ENCODE results near the gene PHLDA2. TPM values are rescaled to one million over a fixed set of nuclear protein-coding genes. Genes with fewer than 3 reads are reported as not detected.

The PHLDA2 gene
- total RNA-seq, 1 donor from 2014 or later, result 96.1 TPM

DNA sequence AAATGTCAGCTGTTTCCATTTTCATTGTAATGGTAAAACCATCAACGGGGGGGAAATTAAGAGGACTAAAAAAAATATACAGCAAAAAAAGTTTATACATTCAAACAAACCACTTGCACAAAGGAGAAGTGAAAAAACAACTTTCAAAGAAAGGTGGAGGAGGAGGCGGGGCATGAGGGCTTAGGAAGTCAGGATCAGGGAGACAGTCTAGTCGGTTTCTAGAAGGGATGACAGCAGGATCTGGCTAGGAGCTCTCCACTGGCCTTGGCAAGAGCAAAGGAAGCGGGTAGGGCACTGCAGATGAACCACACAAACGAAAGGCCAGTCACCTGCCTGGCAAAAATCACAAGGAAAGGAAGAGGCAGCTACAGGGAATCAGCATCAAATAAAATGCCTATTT, 31.9 kb upstream of the PHLDA2 start:
- H3K36me3 Mint-ChIP-seq (ENCODE audit: unreplicated experiment), result peaks cover 77% of the 10 kb centered on the region
- H3K27ac Mint-ChIP-seq (ENCODE audit: unreplicated experiment), result peak overlapping the region; percentile 18
- DNase-seq (ENCODE audit: extremely low spot score, unreplicated experiment), result no peak
- H3K9me3 Mint-ChIP-seq (ENCODE audit: unreplicated experiment), result no peaks in the 10 kb centered on the region
- no peaks in the 10 kb centered on the region for H3K27me3 Mint-ChIP-seq (ENCODE audit: unreplicated experiment)
- peaks cover 13% of the 10 kb centered on the region for H3K4me1 Mint-ChIP-seq (ENCODE audit: unreplicated experiment)
- no peak overlapping the region for H3K4me3 Mint-ChIP-seq (ENCODE audit: unreplicated experiment)
- TF ChIP-seq, protein P1, sequence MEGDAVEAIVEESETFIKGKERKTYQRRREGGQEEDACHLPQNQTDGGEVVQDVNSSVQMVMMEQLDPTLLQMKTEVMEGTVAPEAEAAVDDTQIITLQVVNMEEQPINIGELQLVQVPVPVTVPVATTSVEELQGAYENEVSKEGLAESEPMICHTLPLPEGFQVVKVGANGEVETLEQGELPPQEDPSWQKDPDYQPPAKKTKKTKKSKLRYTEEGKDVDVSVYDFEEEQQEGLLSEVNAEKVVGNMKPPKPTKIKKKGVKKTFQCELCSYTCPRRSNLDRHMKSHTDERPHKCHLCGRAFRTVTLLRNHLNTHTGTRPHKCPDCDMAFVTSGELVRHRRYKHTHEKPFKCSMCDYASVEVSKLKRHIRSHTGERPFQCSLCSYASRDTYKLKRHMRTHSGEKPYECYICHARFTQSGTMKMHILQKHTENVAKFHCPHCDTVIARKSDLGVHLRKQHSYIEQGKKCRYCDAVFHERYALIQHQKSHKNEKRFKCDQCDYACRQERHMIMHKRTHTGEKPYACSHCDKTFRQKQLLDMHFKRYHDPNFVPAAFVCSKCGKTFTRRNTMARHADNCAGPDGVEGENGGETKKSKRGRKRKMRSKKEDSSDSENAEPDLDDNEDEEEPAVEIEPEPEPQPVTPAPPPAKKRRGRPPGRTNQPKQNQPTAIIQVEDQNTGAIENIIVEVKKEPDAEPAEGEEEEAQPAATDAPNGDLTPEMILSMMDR (IDR thresholded peaks at IDR 0.05), result no peak

DNA sequence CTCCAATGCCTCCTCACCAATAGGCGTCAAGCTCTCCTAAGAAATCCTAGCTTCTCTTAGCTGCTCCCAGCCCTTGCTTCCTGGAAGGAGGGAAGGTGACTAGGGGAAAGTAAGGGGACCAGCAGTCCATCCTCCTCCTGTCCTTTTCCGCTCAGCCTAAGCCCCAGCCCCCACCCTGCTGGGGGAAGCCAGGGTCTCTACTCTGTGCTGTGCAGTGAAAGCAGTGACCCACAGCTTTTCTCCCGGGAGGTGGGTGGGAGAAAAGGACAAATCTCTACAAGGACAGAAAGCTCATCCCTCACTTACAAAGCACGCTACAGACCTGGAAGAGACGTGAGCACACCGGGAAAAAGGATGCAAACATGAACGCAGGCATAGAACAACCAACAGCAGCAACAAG, 30.9 kb upstream of the PHLDA2 start:
- Mint-ChIP-seq H3K4me1 (ENCODE audit: unreplicated experiment) (peaks cover 20% of the 10 kb centered on the region), H3K27me3 (ENCODE audit: unreplicated experiment) (no peaks in the 10 kb centered on the region), H3K9me3 (ENCODE audit: unreplicated experiment) (no peaks in the 10 kb centered on the region), H3K36me3 (ENCODE audit: unreplicated experiment) (peaks cover 78% of the 10 kb centered on the region), H3K4me3 (ENCODE audit: unreplicated experiment) (no peak overlapping the region), H3K27ac (ENCODE audit: unreplicated experiment) (peak overlapping the region; percentile 27)
- no peak for DNase-seq (ENCODE audit: extremely low spot score, unreplicated experiment)
- TF ChIP-seq, protein P1 (IDR thresholded peaks at IDR 0.05), result no peak

DNA sequence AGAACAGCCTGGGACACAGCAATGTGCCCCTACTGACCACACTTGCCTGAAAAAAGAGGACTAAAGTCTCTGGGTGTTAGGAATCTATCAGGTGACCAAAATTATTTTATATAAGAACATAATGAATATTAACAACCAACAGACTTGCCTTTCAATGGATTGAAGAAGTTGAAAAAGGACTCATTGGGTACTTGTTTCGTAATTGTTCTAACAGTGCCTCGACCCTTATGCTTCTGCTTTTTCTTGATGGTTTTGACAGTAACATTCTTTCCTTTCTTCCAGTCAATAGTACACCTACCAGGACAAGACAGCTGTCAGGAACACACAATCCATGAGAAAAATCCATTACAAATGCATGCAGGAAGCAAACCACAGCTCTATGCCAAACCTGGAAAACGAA, 29.0 kb upstream of the PHLDA2 start:
- TF ChIP-seq, protein P1 (IDR thresholded peaks at IDR 0.05), result no peak
- Mint-ChIP-seq H3K27me3 (ENCODE audit: unreplicated experiment) (no peaks in the 10 kb centered on the region), H3K27ac (ENCODE audit: unreplicated experiment) (no peak overlapping the region), H3K4me1 (ENCODE audit: unreplicated experiment) (peaks cover 32% of the 10 kb centered on the region), H3K36me3 (ENCODE audit: unreplicated experiment) (peaks cover 69% of the 10 kb centered on the region), H3K9me3 (ENCODE audit: unreplicated experiment) (no peaks in the 10 kb centered on the region), H3K4me3 (ENCODE audit: unreplicated experiment) (no peak overlapping the region)
- DNase-seq (ENCODE audit: extremely low spot score, unreplicated experiment), result no peak

DNA sequence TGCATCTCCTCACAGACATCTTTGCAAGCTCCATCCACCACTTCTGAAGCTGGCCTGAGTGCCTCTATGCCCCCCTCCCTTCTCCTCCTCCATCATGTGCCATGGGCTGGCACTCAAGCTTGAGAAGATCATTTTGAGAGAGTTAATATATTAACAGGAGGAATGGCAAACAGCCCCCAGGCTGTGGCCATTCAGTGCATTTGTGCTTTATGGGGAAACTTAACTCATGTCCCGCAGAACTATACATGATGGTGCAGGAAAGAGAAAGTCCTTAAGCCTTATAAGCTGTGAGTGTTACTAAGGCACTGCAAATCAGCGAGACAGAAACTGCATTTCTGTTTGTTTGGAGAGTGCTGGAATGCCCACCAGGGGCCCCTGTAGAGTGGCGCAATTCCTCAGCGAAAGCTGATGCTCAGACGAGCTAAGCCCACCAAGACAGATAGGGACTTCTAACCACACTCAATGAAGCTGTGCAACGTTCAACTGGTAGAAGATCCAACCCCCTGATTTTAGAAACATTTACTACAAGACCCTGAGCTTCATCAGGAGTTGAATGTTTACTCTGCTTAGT, 26.8 kb upstream of the PHLDA2 start:
- no peaks in the 10 kb centered on the region for H3K9me3 Mint-ChIP-seq (ENCODE audit: unreplicated experiment)
- TF ChIP-seq, protein P1 (IDR thresholded peaks at IDR 0.05), result no peak
- peak overlapping the region; percentile 63 for H3K27ac Mint-ChIP-seq (ENCODE audit: unreplicated experiment)
- H3K36me3 Mint-ChIP-seq (ENCODE audit: unreplicated experiment), result peaks cover 56% of the 10 kb centered on the region
- H3K4me3 Mint-ChIP-seq (ENCODE audit: unreplicated experiment), result no peak overlapping the region
- DNase-seq (ENCODE audit: extremely low spot score, unreplicated experiment), result no peak
- peaks cover 50% of the 10 kb centered on the region for H3K4me1 Mint-ChIP-seq (ENCODE audit: unreplicated experiment)
- no peaks in the 10 kb centered on the region for H3K27me3 Mint-ChIP-seq (ENCODE audit: unreplicated experiment)

DNA sequence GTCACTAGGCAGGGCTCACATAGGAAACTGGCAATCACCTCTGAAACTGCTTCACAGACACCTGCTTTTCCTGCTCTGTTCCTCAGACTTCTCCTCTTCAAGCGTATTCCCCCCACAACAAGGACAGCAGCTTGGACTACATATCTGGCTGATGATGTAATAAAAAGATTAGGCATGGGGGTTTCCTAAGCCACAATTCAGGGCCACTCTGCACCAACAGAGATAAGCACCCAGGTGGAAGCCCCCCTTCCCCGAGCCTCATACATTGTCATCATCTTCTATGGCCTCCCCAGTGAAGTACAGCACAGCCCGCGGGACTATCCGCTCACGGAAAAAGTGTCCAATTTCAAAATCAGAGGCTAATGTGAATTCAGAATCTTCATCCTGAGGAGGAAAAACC, 25.0 kb upstream of the PHLDA2 start:
- H3K4me3 Mint-ChIP-seq (ENCODE audit: unreplicated experiment), result no peak overlapping the region
- no peak for DNase-seq (ENCODE audit: extremely low spot score, unreplicated experiment)
- H3K36me3 Mint-ChIP-seq (ENCODE audit: unreplicated experiment), result peaks cover 55% of the 10 kb centered on the region
- no peaks in the 10 kb centered on the region for H3K9me3 Mint-ChIP-seq (ENCODE audit: unreplicated experiment)
- TF ChIP-seq, protein P1 (IDR thresholded peaks at IDR 0.05), result no peak
- H3K27ac Mint-ChIP-seq (ENCODE audit: unreplicated experiment), result peak overlapping the region; percentile 95
- no peaks in the 10 kb centered on the region for H3K27me3 Mint-ChIP-seq (ENCODE audit: unreplicated experiment)
- H3K4me1 Mint-ChIP-seq (ENCODE audit: unreplicated experiment), result peaks cover 64% of the 10 kb centered on the region

Data from osteocyte (in vitro differentiated cells).